Sigmoid colon (tissue), 7 donors: ENCODE data around the gene FAM193A. TPM values are rescaled to one million over a fixed set of nuclear protein-coding genes. Genes with fewer than 3 reads are reported as not detected.

Experiments used
- DNase-seq: peaks from one replicate; pipeline ENCODE4 v3.0.0-alpha.2; 2019
- H3K27ac ChIP-seq, 4 donors: fragments of 200-600 bp; sonication (generic); one replicate each; pipeline ENCODE4 v1.5.1; 2016 to 2019; ENCODE audit warnings: mild to moderate bottlenecking in 1 of 4
- H3K27me3 ChIP-seq, 3 donors: fragments of 200-600 bp; sonication (generic); one replicate each; pipeline ENCODE4 v1.5.1; 2019; ENCODE audit warnings: mild to moderate bottlenecking in 1 of 3
- H3K36me3 ChIP-seq, 4 donors: fragments of 200-600 bp; sonication (generic); one replicate each; pipeline ENCODE4 v1.5.1; 2016 to 2019
- H3K4me1 ChIP-seq, 4 donors: fragments of 200-600 bp; sonication (generic); one replicate each; pipeline ENCODE4 v1.5.1; 2017 to 2019
- H3K4me3 ChIP-seq, 4 donors: fragments of 200-600 bp; sonication (generic); one replicate each; pipeline ENCODE4 v1.5.1; 2017 to 2019; ENCODE audit warnings: mild to moderate bottlenecking in 2 of 4, moderate library complexity in 1 of 4
- H3K9me3 ChIP-seq, 4 donors: fragments of 200-600 bp in 3 of 4; sonication (generic) in 3 of 4; one replicate each; pipeline versions ENCODE4 v1.5.1 to v1.6.1; 2013 to 2019
- CTCF ChIP-seq, 4 experiments: fragments of 450-650 bp in 3 of 4; fragments of 200-600 bp in 1 of 4; IDR thresholded peaks; one replicate each; pipeline ENCODE4 v1.5.1; 2016 to 2019; ENCODE audit warnings: antibody characterized with exemption in 4 of 4, mild to moderate bottlenecking in 3 of 4, moderate library complexity in 2 of 4
- EP300 ChIP-seq, 4 donors: sonication (generic); formaldehyde crosslinking; IDR thresholded peaks; one replicate each; pipeline ENCODE4 v1.6.1; 2017; ENCODE audit warnings: antibody characterized with exemption in 4 of 4
- POLR2A ChIP-seq, 2 donors: fragments of 450-650 bp; IDR thresholded peaks; one replicate each; pipeline ENCODE4 v1.6.1; 2016; ENCODE audit warnings: antibody characterized with exemption in 2 of 2, mild to moderate bottlenecking in 2 of 2, moderate library complexity in 2 of 2
- POLR2AphosphoS5 ChIP-seq, 4 donors: sonication (generic); formaldehyde crosslinking; IDR thresholded peaks; one replicate each; pipeline ENCODE4 v1.6.1; 2017; ENCODE audit warnings: antibody characterized with exemption in 4 of 4
- WGBS, 2 donors: extraction: QIAGEN DNeasy Blood & Tissue Kit; methylation state at CpG; one replicate each; pipeline ENCODE4 v1.1.7; 2013; 5-methylcytosine and 5-hydroxymethylcytosine counted together
- intact Hi-C: fragments of 100-400 bp; cut with DNase I; formaldehyde crosslinking; loops from one replicate; pipeline ENCODE4 v1.15.1; 2023
- polyA plus RNA-seq, 3 donors: library from polyadenylated mRNA; stranded (reverse); fragments of 200-250 nt; gene quantifications; one replicate each; pipeline ENCODE4 v1.2.3, GENCODE V29; 2013
- total RNA-seq, 4 donors: library from RNA; depleted of rRNA; stranded (reverse); fragments of >200 nt; gene quantifications; one replicate each; pipeline ENCODE4 v1.1.0, GENCODE V29; 2016
- donor health status: healthy with polysubstance abuse.
- donor health status: Bipolar disorder and iron deficiency.
- donor health status: healthy.

The FAM193A gene
- total and polyA plus RNA-seq, 7 donors, result 6.0 to 32.4 (median 17.4) TPM

- no peak for DNase-seq
- WGBS, 2 donors, result 90 to 92% methylated on average over 9 of the region's 9 CpGs
- Histone ChIP-seq H3K9me3 (no peaks in the 10 kb centered on the region), H3K4me3 (no peak overlapping the region), H3K36me3 (peaks cover 5 to 38% (median 15%) of the 10 kb centered on the region in 4 donors), H3K4me1 (peaks cover 0 to 45% (median 24%) of the 10 kb centered on the region in 4 donors), H3K27me3 (no peaks in the 10 kb centered on the region), H3K27ac (peak overlapping the region in 1 of 4 donors; percentile 23)
- intact Hi-C loops, result no loop called here
- no peak for TF ChIP-seq CTCF (IDR thresholded peaks at IDR 0.05)
- no peak for TF ChIP-seq POLR2A (IDR thresholded peaks at IDR 0.05)
- peak in 1 of 4 donors; percentile 30 for TF ChIP-seq EP300 (IDR thresholded peaks at IDR 0.05)
Observed at GRCh38 chr4:2489841-2490552, 46.5 kb upstream of the FAM193A start.

GRCh38 chr4:2492970-2493369, 43.5 kb upstream of the FAM193A start:
- peaks cover 5 to 59% (median 20%) of the 10 kb centered on the region in 4 donors for H3K36me3 ChIP-seq
- no peaks in the 10 kb centered on the region for H3K27me3 ChIP-seq
- no peak overlapping the region for H3K4me3 ChIP-seq
- intact Hi-C loops, result no loop called here
- WGBS, 2 donors, result 81 to 88% methylated on average over 1 of the region's 1 CpG
- H3K27ac ChIP-seq, result no peak overlapping the region
- no peak for DNase-seq
- H3K9me3 ChIP-seq, result no peaks in the 10 kb centered on the region
- H3K4me1 ChIP-seq, result peaks cover 0 to 20% (median 15%) of the 10 kb centered on the region in 4 donors
- no peak for TF ChIP-seq CTCF (IDR thresholded peaks at IDR 0.05)
- no peak for TF ChIP-seq POLR2AphosphoS5 (IDR thresholded peaks at IDR 0.05)
- TF ChIP-seq EP300 (IDR thresholded peaks at IDR 0.05), result no peak
- no peak for TF ChIP-seq POLR2A (IDR thresholded peaks at IDR 0.05)

- DNase-seq, result no peak
- 88 to 91% methylated on average over 3 of the region's 3 CpGs for WGBS, 2 donors
- Histone ChIP-seq H3K9me3 (no peaks in the 10 kb centered on the region), H3K27ac (no peak overlapping the region), H3K27me3 (no peaks in the 10 kb centered on the region), H3K4me1 (peaks cover 0 to 26% (median 12%) of the 10 kb centered on the region in 4 donors), H3K36me3 (peaks cover 8 to 79% (median 34%) of the 10 kb centered on the region in 4 donors), H3K4me3 (no peak overlapping the region)
- intact Hi-C loops, result no loop called here
- TF ChIP-seq POLR2AphosphoS5 (IDR thresholded peaks at IDR 0.05) (no peak), EP300 (IDR thresholded peaks at IDR 0.05) (no peak), CTCF (IDR thresholded peaks at IDR 0.05) (no peak), POLR2A (IDR thresholded peaks at IDR 0.05) (no peak)
Observed at GRCh38 chr4:2494992-2495391, 41.5 kb upstream of the FAM193A start.

- intact Hi-C loops, result no loop called here
- 93 to 94% methylated on average over 4 of the region's 4 CpGs for WGBS, 2 donors
- H3K36me3 ChIP-seq, result peaks cover 17 to 81% (median 41%) of the 10 kb centered on the region in 4 donors
Observed at GRCh38 chr4:2497324-2497723, 39.1 kb upstream of the FAM193A start.

More at GRCh38 chr4:2497324-2497723, 39.1 kb upstream of the FAM193A start:
- no peak for DNase-seq
- Histone ChIP-seq H3K27me3 (no peaks in the 10 kb centered on the region), H3K9me3 (no peaks in the 10 kb centered on the region), H3K4me1 (peaks cover 0 to 26% (median 10%) of the 10 kb centered on the region in 4 donors), H3K4me3 (no peak overlapping the region), H3K27ac (peak overlapping the region in 3 of 4 donors; percentile 56 to 68 (median 59))
- TF ChIP-seq CTCF (IDR thresholded peaks at IDR 0.05) (no peak), POLR2AphosphoS5 (IDR thresholded peaks at IDR 0.05) (no peak), EP300 (IDR thresholded peaks at IDR 0.05) (no peak), POLR2A (IDR thresholded peaks at IDR 0.05) (no peak)
